ENCODE results near the gene BSCL2. TPM values are rescaled to one million over a fixed set of nuclear protein-coding genes. Genes with fewer than 3 reads are reported as not detected.
A peak's percentile ranks its signal among the peaks of the same experiment; 100 is the strongest.

Gene BSCL2
- total and polyA plus RNA-seq, 8 donors: 30.3 to 151 (median 53.6) TPM

DNA sequence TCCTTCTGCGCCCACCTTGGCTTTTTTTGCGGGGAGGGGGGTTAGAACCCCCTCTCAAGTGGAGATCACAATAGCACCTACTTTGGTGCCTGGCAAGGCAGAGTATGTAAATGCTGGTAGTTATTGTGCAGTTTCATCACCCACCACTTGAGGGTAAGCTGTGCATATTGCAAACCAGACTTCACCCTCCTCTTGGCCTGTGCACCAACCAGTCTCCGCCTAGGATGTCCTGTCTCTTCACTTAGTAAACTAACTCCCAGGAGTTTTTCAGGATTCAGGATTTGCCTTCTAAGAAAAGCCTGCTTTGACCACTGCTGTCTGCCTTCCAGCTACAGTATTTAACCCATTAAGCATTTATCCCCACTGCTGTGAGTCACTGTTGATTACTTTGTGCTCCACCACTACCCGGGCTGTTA lies 26.4 kb downstream of the BSCL2 start:
- 26 to 33% methylated on average over 4 of the region's 4 CpGs for WGBS, 2 donors

DNA sequence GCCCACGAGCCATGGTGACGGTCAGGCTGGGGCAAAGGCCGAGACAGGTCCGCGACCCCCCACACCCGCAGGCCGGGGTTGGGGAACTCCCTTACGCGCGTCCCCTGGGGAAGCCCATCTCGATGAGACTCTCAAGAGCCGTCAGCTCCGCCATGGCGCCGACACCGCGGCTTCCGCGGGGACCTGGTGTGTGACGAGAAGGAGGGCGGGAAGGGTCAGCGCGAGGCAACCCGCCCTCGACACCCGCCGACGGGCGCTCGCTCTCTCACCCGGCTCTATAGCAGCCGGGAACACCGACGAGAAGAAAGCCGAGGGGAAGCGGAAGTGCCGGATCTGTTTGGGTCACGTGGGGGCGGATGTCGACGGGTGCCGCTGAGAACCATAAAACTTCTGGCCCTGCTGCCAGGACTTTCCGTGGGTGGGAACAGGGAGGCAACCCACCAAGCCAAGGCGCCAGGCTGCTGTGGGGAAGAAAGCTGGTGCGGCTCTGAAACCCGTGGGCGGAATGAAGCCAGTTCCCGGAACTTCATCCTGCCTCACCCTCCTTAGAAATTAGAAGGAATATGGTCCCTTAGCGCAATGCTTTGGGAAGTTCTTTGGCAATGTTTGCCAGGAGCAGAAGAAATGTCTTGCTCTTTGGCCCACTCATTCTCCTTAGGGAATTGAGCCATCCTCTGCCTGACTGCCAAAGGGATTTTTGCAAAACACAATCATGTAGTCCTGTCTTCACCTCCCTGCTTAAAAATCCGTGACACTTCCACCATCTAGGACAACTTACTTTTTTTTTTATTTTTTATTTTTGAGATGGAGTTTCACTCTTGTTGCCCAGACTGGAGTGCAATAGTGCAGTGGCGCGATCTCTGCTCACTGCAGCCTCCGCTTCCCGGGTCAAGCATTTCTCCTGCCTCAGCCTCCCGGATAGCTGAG lies 28.2 kb downstream of the BSCL2 start, which contains the start of gene UBXN1:
UBXN1 (minus strand) TSS at position 304 of the 927 bp plus-strand sequence; CDS start at position 154, 150 bp downstream.
- Histone ChIP-seq H3K27ac (peak within 1 kb of the TSS; percentile 40 to 87 (median 74)), H3K4me1 (peaks cover 0 to 13% (median 12%) of the 10 kb centered on the region in 3 donors), H3K27me3 (no peaks in the 10 kb centered on the region), H3K9me3 (no peaks in the 10 kb centered on the region), H3K36me3 (peaks cover 0 to 4% (median 0%) of the 10 kb centered on the region in 3 donors), H3K4me3 (peak within 1 kb of the TSS; percentile 68 to 98 (median 96))
- FAIRE-seq: no peak
- TF ChIP-seq, protein P1, sequence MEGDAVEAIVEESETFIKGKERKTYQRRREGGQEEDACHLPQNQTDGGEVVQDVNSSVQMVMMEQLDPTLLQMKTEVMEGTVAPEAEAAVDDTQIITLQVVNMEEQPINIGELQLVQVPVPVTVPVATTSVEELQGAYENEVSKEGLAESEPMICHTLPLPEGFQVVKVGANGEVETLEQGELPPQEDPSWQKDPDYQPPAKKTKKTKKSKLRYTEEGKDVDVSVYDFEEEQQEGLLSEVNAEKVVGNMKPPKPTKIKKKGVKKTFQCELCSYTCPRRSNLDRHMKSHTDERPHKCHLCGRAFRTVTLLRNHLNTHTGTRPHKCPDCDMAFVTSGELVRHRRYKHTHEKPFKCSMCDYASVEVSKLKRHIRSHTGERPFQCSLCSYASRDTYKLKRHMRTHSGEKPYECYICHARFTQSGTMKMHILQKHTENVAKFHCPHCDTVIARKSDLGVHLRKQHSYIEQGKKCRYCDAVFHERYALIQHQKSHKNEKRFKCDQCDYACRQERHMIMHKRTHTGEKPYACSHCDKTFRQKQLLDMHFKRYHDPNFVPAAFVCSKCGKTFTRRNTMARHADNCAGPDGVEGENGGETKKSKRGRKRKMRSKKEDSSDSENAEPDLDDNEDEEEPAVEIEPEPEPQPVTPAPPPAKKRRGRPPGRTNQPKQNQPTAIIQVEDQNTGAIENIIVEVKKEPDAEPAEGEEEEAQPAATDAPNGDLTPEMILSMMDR (IDR thresholded peaks at IDR 0.05): no peak
- intact Hi-C loops (cut with DNase I): no loop called here
- peak; percentile 79 to 91 (median 84) for DNase-seq
- 5 to 7% methylated on average over 55 of the region's 55 CpGs for WGBS, 2 donors
- ATAC-seq: peak; percentile 86 to 92 (median 90)

More for the DNA sequence above, 26.4 kb downstream of the BSCL2 start:
- no peak overlapping the region for H3K27ac ChIP-seq
- ATAC-seq: peak; percentile 46 to 85 (median 80)
- no peaks in the 10 kb centered on the region for H3K27me3 ChIP-seq
- DNase-seq: peak in 2 of 6 donors; percentile 49 to 50
- peaks cover 0 to 13% (median 12%) of the 10 kb centered on the region in 3 donors for H3K4me1 ChIP-seq
- intact Hi-C loops (cut with DNase I): no loop called here
- H3K36me3 ChIP-seq: peaks cover 0 to 4% (median 0%) of the 10 kb centered on the region in 3 donors
- TF ChIP-seq, protein P1 (IDR thresholded peaks at IDR 0.05): peak in 3 of 4 donors; percentile 9 to 35 (median 17)
- H3K4me3 ChIP-seq: no peak overlapping the region
- H3K9me3 ChIP-seq: no peaks in the 10 kb centered on the region
- no peak for FAIRE-seq

DNA sequence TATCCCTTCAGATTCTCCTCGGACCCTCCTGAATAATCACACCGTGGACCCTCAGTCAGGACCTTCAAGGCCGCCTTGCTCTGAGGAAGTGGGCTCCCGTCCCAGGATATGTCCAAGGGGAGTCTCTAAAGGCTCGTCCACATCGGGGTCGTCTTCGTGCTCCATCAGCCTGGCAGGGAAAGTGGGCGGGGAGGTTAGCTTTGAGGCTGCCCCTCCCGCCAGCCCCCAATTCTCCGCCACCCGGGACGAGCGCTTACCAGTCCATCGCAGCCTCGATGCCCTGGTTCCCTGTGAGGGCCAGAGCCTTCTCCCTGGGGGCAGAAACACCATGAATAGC lies 28.8 kb downstream of the BSCL2 start:
- intact Hi-C loops (cut with DNase I): no loop called here
- no peaks in the 10 kb centered on the region for H3K9me3 ChIP-seq
- H3K4me3 ChIP-seq: peak overlapping the region; percentile 68 to 98 (median 96)
- peaks cover 0 to 4% (median 0%) of the 10 kb centered on the region in 3 donors for H3K36me3 ChIP-seq
- WGBS, 2 donors: 1% methylated on average over 16 of the region's 16 CpGs
- FAIRE-seq: no peak
- ATAC-seq: peak in 1 of 4 donors; percentile 5
- TF ChIP-seq, protein P1 (IDR thresholded peaks at IDR 0.05): no peak
- H3K4me1 ChIP-seq: peaks cover 2 to 14% (median 13%) of the 10 kb centered on the region in 3 donors
- H3K27me3 ChIP-seq: no peaks in the 10 kb centered on the region
- peak overlapping the region; percentile 40 to 87 (median 74) for H3K27ac ChIP-seq
- DNase-seq: no peak

DNA sequence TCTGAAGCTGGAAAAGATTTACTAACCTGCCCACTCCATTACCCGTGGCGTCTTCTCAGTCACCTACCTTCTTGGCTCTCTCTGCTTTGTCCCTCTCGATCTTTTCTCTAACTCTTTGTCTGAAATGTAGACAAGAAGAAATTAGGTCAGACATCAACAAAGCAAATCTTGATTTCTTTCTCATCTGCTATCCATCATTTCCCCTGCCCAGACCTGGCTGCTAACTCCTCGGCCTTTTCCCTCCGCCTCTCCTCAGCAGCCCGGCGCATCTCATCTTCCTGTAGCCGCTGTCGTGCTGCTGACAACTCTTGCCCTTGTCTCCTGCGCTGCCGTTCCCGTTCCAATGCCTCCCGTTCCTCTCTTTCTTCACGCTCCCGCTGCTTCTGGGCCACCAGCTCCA lies 29.5 kb downstream of the BSCL2 start:
- H3K4me3 ChIP-seq: peak overlapping the region in 2 of 4 donors; percentile 94 to 97
- ATAC-seq (no peak), FAIRE-seq (no peak), DNase-seq (no peak)
- intact Hi-C loops (cut with DNase I): no loop called here
- WGBS, 2 donors: 64 to 72% methylated on average over 15 of the region's 15 CpGs
- peaks cover 0 to 4% (median 0%) of the 10 kb centered on the region in 3 donors for H3K36me3 ChIP-seq
- no peak overlapping the region for H3K27ac ChIP-seq
- no peaks in the 10 kb centered on the region for H3K27me3 ChIP-seq
- TF ChIP-seq, protein P1 (IDR thresholded peaks at IDR 0.05): no peak
- H3K9me3 ChIP-seq: no peaks in the 10 kb centered on the region
- peaks cover 9 to 21% (median 20%) of the 10 kb centered on the region in 3 donors for H3K4me1 ChIP-seq
